Brain pericyte (primary cell): ENCODE measurements around the gene SELENOM.

Experiments
- DNase-seq: peaks from one replicate; pipeline ENCODE4 v3.0.0-alpha.2; 2012; ENCODE audit warnings: low read depth, low spot score

SELENOM gene

DNA sequence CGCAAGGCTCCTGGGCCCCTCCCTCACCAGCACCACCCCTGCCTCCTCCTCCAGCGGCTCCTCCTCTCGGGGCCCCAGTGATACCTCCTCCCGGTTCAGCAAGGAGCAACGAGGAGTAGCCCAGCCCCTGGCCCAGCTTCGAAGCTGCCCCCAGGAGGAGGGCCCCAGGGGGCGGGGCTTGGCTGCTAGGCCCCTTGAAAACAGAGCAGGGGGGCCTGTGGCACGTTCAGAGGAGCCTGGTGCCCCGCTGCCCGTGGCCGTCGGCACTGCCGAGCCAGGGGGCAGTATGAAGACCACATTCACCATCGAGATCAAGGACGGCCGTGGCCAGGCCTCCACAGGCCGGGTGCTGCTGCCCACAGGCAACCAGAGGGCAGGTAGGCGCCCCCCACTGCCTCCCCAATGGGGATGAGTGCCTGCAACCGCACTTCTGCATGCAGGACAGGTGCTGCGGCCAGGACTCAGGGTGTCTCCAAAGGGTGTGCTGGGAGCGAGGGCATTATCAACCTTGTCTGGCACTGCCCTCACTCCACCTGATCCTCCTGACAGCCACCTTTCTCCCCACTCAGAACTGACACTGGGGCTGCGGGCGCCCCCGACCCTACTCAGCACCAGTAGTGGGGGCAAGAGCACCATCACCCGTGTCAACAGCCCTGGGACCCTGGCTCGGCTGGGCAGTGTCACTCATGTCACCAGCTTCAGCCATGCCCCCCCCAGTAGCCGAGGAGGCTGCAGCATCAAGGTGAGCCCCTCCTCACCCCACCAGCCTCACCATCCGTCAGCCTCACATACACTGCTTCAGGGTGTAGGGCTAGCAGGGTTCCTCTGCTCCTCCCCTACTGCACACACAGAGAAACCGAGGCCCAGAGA, 16.0 kb downstream of the SELENOM start:
- no peak for DNase-seq

DNA sequence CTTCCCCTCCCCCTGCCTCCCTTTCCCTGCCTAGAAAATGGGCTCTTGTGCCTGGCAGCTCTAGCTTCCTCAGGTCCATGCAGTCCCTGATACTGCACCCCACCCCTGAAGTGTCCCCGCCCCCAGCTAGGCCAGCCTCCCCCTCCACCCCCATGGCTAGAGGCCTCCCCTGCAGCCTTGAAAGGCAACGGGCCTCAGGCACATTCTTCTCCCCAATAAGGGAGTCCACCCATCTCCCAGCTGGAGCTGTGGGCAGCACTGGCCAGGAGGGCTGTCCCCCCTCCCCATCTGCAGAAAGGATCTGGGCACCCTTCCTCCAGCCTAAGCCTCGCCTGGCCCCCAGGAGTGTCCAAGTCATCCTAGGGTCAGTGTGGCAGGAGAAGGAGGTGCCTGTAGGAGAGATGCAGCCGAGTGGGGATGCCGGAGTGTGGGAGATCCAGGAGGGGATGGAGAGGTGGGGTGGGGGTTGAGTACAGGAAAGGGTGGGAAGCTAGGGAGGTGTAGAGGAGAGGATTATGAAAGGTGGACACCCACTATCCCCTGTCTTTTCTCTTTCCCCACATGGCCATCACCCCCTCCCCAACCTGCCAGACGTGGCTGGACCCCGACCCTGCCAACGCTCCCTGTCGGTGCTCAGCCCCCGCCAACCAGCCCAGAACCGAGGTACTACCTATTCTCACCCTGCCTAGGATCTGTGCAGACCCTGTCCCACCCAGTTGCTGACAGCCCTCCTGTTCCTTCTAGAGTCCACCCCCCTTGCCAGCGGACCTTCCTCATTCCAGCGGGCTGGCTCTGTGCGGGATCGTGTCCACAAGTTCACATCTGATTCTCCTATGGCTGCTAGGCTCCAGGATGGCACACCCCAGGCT, 16.9 kb downstream of the SELENOM start:
- DNase-seq: no peak

DNA sequence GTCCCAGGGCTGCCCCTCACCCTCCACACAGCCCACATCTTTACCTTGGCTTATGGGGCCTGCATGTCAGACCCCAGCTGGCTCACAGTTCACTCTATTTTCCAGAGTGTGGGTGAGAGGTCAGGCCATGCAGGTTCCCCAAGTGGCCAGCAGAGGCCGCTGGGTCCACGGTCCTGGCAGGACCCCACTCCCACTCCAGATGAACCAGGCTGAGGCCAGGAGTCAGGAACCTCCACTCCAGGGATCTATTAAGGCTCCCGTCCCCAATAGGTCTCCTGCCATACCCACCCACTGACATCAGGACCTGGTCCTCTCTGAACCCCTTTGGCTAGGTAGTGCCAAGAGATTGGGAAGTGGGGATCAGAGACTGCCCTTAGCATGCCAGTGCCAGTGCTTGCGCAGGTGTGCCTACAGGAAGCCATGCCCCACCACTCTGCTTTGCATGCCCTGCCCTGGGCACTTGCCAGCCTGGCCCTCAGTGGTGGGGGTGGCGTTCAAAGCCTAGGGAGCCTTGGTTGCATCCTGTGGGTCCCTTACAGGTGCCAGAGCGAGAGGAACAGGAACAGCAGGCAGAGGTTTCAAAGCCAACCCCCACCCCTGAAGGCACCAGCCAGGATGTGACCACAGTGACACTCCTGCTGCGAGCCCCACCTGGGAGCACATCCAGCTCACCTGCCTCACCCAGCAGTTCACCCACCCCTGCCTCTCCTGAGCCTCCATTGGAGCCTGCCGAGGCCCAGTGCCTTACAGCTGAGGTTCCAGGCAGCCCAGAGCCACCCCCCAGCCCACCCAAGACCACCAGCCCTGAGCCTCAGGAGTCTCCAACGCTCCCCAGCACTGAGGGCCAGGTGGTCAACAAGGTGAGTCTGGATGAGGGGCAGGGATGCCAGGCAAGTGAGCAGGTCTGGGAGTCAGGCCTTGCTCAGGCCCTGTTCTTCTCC, 17.9 kb downstream of the SELENOM start:
- DNase-seq: no peak

DNA sequence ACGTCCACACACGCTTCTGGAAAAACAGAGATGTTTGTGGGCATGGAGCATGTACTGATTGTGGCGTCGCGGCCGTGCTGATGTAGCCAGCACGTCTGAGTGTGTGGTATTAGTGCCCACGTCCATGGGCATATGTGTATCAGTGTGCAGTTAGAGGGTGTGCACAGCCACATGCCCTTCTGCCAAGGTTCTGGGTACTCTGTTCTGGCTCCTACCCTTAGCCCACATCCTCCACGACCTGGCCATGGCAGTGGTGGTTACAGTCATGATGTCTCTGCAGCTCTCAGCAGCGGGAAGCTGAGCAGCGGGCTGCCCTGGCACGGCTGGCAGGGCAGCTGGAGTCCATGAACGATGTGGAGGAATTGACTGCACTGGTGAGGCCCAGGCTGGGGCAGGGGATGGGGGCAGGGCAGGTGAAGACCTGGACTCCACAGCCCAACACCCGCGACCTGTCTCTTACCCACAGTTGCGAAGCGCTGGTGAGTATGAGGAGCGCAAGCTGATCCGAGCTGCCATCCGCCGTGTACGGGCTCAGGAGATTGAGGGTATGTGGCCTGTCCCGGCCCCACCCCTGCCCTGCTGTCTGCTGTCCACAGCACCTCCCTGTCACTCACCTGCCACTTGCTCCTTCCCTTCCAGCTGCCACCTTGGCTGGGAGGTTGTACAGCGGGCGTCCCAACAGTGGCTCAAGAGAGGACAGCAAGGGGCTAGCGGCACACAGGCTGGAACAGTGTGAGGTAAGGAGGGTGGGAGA, 19.0 kb downstream of the SELENOM start:
- no peak for DNase-seq

DNA sequence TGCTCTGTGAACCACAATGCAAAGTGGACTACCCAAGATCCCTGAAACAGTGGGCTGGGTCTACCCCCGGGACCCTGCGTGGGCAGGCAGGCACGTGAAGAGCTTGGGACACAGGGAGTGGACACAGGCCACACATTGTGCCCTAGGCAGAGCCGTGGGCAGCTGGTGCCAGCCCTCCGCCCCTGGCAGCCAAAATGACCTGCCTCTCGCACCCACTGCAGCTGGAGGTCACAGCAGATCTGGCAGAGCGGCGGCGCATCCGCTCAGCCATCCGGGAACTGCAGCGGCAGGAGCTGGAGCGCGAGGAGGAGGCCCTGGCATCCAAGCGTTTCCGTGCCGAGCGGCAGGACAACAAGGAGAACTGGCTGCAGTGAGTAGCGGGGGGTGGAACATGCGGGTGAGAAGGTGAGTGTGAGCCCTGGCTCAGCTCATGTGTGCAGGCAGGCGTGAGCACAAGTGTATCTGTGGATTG, 19.6 kb downstream of the SELENOM start:
- no peak for DNase-seq

DNA sequence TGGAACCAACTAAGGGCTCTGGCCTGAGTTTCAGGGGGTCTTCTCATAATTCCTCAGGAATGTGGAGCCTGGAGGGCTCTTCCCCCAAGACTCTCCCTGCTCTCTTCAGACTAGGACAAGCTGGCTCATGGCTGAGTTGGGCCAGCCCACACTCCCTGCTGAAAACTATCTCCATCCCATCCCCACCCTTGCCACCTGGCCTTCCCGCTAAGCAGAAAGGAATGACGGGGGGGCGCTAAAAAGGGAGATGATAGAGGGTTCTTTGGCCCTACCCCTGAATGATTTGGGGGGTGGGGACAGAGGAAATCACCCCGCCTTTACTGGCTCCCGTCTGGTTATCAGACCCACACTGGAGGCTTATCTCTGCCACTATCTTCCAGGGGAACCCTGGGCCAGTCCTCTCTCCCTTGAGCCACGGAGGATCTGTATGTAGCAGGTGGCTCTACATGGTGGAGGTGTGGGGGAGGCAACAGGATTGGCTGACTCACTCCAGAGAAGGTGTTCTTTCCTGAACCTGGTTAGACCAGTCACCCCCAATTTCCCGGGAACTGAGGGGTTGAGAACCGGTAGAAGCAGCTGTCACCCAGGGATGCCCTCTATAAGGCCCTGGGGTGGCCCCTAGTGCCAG, 20.6 kb downstream of the SELENOM start:
- no peak for DNase-seq

DNA sequence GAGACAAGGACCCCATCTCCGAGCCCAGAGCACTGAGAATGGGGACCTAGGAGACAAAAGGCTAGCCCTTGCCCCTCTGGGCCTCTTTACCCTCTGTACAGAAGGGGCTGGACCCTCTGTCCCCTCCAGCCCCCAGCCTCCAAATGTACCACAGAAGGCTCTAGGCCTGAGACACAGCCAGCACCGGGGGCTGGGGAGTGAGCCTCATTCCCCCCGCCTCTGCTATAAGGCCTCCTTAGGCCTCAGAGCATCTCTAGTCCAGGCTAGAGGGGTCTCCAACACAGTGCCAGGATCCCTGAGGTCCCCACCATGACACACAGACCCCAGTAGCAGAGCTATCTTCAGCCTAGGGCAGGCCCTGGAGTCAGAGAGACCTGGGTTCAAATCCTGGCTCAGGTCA, 21.4 kb downstream of the SELENOM start:
- no peak for DNase-seq

DNA sequence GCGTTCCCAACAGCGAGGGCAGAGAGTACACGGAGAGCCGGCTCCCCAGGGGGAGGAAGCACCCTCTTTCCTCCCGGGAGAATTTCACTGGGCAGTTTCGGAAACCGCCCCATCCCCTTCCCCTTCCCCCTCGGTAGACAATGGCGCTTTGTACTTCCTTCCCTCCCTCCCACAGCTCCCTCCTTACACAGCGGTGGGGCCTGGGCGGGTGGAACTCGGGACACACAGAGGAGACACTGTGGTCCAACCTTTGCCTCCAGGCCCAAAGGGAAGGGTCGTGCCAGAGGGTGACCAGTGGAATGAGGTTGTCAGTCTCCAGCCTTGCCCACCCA, 21.9 kb downstream of the SELENOM start:
- no peak for DNase-seq

DNA sequence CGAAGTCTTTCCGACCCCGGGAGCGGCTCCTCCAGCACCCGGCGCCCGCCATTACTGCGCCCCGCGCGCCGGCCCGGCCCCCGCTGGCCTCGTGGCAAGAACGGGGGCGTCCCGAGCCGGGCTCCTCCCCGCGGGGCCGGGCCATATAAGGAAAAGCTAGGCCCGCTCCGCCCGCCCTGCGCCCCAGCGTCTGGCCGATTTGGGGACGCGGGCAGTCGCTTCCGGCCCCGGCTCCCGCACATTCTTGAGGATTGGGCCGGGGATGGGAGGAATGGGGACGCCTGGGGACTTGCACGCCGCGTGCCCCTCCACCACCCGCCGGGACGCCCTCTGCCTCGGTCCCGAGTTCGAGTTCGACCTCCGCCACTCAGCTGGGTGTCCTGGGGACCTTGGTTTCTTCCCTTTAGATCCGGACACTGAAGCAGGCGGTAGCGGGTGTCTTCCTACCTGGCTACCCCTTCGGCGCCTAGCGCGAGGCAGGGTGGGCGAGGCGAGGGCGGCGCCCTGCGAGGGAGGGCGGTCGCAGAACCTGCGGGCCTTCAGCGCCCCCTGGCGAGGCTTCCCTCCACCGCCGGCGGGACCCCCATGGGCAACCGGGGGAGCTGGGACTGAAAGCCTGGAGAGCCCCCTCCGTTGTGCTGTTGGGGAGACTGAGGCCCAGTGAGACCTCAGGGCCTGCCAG, 22.4 kb downstream of the SELENOM start:
- no peak for DNase-seq

DNA sequence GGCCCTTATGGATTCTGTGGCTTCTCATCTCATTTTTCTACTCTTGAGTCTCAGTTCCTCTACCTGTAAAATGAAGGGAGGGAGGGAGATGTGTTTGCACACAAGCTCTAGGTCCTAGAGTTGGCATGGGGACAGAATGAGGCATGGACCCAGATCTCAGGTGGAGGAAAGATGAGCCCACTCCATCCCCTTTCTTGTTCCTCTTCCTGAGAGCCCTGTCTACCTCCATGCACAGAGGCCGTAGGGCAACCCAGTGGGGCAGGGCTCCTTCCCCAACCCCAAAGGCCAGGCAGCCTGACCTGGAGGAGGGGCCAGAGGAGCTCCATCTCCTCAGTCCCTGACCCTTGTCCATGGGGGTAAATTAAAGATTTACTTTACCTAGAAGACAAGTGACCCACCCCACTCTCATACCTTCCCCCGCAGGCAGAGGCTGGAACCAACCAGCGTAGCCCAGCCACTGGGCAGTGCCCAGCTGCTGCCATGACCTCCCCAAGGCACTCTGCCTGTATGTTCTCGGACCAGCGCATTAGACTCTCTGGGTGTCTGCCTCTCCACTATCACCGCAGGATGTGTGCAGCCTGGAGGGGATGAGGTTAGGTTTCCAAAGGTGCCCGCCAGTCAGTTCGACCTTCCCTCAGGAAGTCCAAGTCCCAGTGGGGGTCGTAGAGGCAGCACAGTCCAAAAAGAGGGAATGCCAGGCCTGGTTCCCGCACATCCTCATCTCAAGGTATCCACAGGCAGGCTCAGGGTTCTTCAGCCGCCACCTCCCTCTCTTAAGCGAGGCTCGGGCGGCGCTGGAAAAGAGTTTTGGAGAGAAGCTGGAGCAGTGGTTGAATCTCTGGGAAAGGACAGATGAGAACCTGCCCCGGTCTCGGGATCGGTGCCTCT, 23.2 kb downstream of the SELENOM start:
- no peak for DNase-seq

DNA sequence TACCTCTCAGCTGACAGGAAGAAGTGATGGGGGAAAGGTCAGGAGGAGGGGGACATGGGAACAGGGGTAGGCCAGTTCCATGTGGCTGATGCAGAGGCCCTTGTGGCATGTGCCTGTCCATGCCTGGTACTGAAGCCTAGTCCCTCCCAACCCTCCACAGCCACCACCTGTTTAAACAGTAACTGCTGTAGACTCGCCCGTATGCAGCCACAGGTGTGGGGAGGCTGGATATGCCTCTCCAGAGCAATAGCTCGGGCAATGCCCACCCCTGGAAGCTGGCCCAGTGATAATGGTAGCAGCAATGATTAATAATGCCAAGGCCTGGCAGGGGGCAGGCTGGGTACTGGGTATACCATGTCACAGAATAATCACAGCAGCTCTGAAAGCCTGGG, 24.0 kb downstream of the SELENOM start:
- no peak for DNase-seq

DNA sequence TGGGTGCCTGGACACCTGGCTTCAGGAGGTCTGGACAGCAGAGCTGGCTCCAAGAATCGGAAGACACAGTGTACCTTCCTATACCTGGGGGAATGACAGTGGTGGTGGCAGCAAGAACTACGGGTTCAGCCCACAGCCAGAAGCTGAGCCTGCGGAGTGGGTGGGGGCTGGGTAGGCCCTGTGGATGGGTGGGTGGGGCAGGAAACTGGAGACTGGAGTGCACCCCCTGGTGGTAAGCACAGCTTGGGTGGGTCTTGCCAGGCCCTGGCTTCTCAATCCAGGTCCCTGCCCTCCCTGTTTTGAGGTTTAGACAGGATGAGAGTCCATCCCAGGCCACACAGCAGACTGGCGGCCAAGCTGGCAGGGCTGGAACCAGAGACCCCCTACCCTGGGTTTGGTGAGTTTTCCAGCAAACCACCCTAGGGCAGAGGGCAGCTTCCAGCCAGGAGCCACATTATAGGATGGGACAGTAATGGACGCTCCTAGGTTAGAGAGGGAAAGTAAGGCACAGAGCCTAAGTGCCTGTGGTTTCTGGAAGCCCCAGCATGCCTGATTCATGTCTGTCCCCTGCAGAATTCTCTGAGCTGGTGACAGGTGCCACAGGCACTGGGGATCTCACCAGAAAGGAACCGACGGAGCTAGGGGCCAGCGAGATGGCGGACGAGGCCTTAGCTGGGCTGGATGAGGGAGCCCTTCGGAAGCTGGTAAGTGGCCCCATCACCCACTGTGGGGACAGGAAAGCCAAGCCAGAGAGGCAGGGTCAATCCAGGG, 24.6 kb downstream of the SELENOM start:
- DNase-seq: no peak

DNA sequence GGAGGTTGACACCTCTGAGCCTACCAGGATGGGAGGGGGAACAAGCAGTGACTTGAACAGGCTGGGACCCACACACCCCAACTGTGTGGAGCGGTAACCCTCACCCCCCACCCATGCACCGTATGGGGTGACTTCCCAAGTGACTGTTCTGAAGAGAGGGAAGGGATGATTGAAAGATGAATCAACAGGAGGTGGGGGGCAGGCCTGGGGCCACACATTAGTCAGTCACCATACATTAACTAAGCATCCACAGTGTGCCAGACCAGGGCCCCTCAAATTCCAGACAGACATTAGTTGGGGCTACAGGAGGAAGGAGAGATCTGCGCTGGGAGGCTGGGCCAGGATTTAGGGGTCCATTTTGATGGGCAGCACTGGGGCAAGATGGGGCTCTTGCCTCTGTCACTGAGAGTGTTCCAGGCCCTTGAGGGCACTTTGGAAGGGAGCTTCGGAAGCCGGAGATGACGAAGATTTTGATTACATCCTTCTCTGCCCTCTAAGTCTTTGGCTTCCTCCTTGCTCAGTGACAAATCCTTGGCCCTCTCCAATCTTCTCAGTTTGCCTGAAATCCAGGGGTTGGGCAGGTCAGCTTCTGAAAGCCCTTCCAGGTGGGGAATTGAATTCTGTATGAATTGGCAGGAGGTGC, 25.3 kb downstream of the SELENOM start:
- no peak for DNase-seq

DNA sequence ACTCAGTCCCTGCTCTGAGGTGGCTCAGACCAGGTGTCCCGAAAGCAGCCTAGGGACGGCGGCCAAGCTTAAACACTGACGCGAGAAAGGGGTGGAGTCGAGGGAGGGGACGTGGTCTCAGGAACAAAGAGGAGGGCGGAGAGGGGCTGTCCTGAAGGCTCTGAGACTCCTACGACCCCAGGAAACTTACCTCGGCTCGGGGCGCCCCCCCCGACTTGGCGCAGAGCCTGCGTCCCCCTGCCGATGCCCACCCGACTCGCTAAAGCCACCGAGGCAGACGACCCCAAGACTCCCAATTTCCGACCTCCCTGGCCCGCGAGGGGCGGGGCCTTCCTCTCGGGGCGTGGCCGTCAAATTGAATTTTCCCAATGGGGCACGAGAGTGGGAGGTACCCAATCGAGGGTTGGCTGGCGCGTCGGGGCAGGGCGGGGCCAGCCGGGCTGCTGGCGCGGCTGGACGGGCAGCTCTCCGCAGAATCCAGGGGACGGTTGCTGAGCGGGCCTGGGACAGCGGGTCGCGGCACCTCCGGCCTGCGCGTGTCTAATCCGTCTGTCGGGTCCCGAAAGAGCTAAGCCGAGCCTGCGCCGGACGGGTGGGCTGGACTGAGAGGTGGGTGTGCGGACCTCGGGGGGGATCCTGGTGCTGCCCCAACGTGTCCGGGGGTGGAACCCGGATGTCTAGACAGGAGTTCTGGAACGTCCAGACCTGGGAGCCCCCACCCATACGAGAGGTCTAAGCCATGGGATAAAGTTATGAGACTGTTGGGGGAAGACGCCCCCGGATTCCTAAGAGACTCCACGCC, 26.3 kb downstream of the SELENOM start, which contains the start of gene SMTN:
SMTN (plus strand) TSS at position 471 of the 802 bp plus-strand sequence. CDS start 1,941 bp downstream, outside the sequence.
- DNase-seq: peak; percentile 74

DNA sequence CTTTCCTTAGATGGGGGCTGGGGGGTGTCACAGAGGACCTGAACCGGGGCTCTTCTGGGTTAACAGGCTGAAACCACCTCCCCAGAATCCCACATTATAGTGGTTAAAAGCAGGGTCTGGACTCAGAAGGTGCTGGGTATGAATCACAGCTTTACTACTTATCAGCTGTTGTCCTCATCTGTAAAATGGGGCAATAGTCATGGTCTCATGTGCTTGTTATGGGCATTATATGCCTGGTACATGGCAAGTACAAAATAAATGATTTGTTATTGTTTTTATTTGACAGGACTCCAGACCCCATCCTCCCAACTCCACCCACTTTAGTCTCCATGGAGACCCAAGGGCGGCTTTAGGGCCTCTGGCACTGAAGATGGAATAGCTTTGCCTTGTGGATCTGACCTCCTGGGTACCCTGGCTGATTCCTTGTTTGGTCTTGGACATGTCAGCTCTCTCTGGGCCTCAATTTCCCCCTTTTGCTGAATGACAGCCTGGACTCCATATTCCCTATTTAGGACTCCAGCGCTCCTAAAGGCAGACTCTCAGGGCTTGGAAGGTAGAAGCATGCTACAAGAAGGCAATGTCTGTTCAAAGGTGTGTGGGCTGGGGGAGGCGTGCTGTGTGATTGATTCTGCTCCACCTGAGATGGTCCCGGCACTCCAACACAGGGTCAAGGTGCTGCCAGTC, 27.1 kb downstream of the SELENOM start:
- no peak for DNase-seq

DNA sequence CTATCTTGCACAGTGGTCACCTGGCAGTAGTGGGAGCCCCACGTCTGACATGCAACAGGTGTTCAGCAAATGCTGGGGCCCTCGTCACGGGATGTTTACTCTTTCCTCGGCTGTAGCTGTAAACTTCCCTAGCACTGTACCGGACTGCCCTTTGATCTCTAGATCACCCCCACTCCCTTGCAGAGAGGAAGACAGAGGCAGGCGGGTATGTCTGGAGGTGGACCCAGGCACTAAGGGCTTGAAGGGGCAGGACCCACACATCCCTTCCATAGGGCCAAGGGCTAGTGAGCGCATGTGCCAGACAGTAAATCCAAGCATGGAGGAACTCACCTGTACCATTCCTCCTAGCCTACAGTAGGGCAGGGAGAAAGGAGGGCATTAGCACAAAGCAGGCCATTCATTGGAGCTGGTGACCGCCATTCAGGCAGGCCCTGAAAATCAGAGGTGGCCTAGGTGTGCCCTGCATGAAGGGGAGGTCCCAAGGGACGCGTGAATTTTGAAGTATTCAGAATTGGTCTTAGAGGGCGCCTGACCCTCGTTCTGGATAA, 28.2 kb downstream of the SELENOM start:
- no peak for DNase-seq
